Gastrocnemius medialis (tissue), 4 donors: ENCODE data around the gene DDAH1.

ENCODE experiments used
- POLR2A ChIP-seq, 2 donors: fragments of 450-650 bp; IDR thresholded peaks; one replicate each; pipeline ENCODE4 v1.6.1; 2017; ENCODE audit warnings: antibody characterized with exemption in 2 of 2, mild to moderate bottlenecking in 2 of 2, moderate library complexity in 2 of 2
- TF ChIP-seq, protein P1 (sequence below), 5 experiments: fragments of 450-650 bp in 3 of 5; fragments of 200-600 bp in 2 of 5; sonication (generic) in 2 of 5; IDR thresholded peaks in 4 of 5; conservative IDR thresholded peaks in 1 of 5; 1 replicate in 4 of 5; 2 replicates in 1 of 5; pipeline ENCODE4 v1.5.1; 2016 to 2019; ENCODE audit warnings: antibody characterized with exemption in 5 of 5, mild to moderate bottlenecking in 3 of 5, moderate library complexity in 3 of 5

- TF ChIP-seq, protein P1, sequence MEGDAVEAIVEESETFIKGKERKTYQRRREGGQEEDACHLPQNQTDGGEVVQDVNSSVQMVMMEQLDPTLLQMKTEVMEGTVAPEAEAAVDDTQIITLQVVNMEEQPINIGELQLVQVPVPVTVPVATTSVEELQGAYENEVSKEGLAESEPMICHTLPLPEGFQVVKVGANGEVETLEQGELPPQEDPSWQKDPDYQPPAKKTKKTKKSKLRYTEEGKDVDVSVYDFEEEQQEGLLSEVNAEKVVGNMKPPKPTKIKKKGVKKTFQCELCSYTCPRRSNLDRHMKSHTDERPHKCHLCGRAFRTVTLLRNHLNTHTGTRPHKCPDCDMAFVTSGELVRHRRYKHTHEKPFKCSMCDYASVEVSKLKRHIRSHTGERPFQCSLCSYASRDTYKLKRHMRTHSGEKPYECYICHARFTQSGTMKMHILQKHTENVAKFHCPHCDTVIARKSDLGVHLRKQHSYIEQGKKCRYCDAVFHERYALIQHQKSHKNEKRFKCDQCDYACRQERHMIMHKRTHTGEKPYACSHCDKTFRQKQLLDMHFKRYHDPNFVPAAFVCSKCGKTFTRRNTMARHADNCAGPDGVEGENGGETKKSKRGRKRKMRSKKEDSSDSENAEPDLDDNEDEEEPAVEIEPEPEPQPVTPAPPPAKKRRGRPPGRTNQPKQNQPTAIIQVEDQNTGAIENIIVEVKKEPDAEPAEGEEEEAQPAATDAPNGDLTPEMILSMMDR (IDR thresholded peaks at IDR 0.05 in 4 of 5, conservative IDR thresholded peaks at IDR 0.05 in 1 of 5) = no peak
- TF ChIP-seq POLR2A (IDR thresholded peaks at IDR 0.05) = no peak
Measured at GRCh38 chr1:85315789-85316188, 149.2 kb downstream of the DDAH1 start.
